ENCODE measurements around the gene MAD1L1.

The MAD1L1 gene

GRCh38 chr7:1938788-1939433, 293.8 kb downstream of the MAD1L1 start:
- no peak for DNase-seq (ENCODE audit: low read depth)
- TF ChIP-seq CTCF (IDR thresholded peaks at IDR 0.05; ENCODE audit: low read length, missing control alignments), result no peak
- H3K4me3 ChIP-seq (replicated peaks; ENCODE audit: low read depth, low read length), result no peak overlapping the region

- no peak for DNase-seq (ENCODE audit: low read depth)
- H3K4me3 ChIP-seq (replicated peaks; ENCODE audit: low read depth, low read length), result no peak overlapping the region
- TF ChIP-seq CTCF (IDR thresholded peaks at IDR 0.05; ENCODE audit: low read length, missing control alignments), result no peak
Measured at GRCh38 chr7:1937252-1937605, 295.5 kb downstream of the MAD1L1 start.

- no peak for TF ChIP-seq CTCF (IDR thresholded peaks at IDR 0.05; ENCODE audit: low read length, missing control alignments)
- H3K4me3 ChIP-seq (replicated peaks; ENCODE audit: low read depth, low read length), result no peak overlapping the region
- DNase-seq (ENCODE audit: low read depth), result no peak
Measured at GRCh38 chr7:1936531-1937251, 296.1 kb downstream of the MAD1L1 start.

- no peak overlapping the region for H3K4me3 ChIP-seq (replicated peaks; ENCODE audit: low read depth, low read length)
- DNase-seq (ENCODE audit: low read depth), result no peak
- no peak for TF ChIP-seq CTCF (IDR thresholded peaks at IDR 0.05; ENCODE audit: low read length, missing control alignments)
Measured at GRCh38 chr7:1936006-1936310, 296.8 kb downstream of the MAD1L1 start.

GRCh38 chr7:1935176-1936005, 297.4 kb downstream of the MAD1L1 start:
- TF ChIP-seq CTCF (IDR thresholded peaks at IDR 0.05; ENCODE audit: low read length, missing control alignments), result no peak
- H3K4me3 ChIP-seq (replicated peaks; ENCODE audit: low read depth, low read length), result no peak overlapping the region

GRCh38 chr7:1934756-1935155, 298.0 kb downstream of the MAD1L1 start:
- no peak for DNase-seq (ENCODE audit: low read depth)
- no peak for TF ChIP-seq CTCF (IDR thresholded peaks at IDR 0.05; ENCODE audit: low read length, missing control alignments)
- no peak overlapping the region for H3K4me3 ChIP-seq (replicated peaks; ENCODE audit: low read depth, low read length)

More at GRCh38 chr7:1935176-1936005, 297.4 kb downstream of the MAD1L1 start:
- no peak for DNase-seq (ENCODE audit: low read depth)
